Stomach (tissue), 4 donors: ENCODE results near the gene ZBTB34.

Experiments
- EP300 ChIP-seq: sonication (generic); formaldehyde crosslinking; IDR thresholded peaks from one replicate; pipeline ENCODE4 v1.6.1; 2017; ENCODE audit warnings: antibody characterized with exemption
- POLR2A ChIP-seq, 4 donors: fragments of 450-650 bp; IDR thresholded peaks; one replicate each; pipeline ENCODE4 v1.6.1; 2016; ENCODE audit warnings: antibody characterized with exemption in 4 of 4, control low read depth in 2 of 4, mild to moderate bottlenecking in 1 of 4, moderate library complexity in 1 of 4
- POLR2AphosphoS5 ChIP-seq, 3 donors: sonication (generic); formaldehyde crosslinking; IDR thresholded peaks; one replicate each; pipeline ENCODE4 v1.6.1; 2016; ENCODE audit warnings: antibody characterized with exemption in 3 of 3
- TF ChIP-seq, protein P1 (sequence below), 7 experiments: fragments of 450-650 bp in 4 of 7; fragments of 200-600 bp in 3 of 7; sonication (generic) in 3 of 7; IDR thresholded peaks; one replicate each; pipeline ENCODE4 v1.5.1; 2016 to 2019; ENCODE audit warnings: antibody characterized with exemption in 7 of 7, control low read depth in 2 of 7, mild to moderate bottlenecking in 1 of 7

DNA sequence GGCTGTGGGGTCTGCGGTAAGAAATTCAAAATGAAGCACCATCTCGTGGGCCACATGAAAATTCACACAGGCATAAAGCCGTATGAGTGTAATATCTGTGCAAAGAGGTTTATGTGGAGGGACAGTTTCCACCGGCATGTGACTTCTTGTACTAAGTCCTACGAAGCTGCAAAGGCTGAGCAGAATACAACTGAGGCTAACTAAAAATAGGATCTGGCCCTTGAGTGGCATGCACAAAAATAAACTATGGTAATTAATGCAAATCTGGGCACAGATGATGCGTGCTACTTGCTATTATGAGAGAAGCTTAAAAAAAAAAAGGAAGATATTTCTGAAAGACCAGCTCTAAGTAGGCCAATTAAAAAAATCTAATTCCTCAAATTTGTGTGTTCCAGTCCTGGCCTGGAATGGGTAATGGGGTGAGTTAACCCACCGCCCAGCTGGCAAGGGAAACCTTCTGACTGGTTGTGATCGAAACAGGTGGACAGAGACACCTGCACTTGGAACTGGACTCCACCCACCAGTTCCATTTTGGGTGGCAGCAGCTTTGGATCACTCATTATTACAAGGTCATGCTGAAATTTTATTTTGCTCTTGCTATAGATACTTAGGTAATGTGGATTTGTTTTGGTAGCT, 26.6 kb upstream of the ZBTB34 start:
- TF ChIP-seq, protein P1, sequence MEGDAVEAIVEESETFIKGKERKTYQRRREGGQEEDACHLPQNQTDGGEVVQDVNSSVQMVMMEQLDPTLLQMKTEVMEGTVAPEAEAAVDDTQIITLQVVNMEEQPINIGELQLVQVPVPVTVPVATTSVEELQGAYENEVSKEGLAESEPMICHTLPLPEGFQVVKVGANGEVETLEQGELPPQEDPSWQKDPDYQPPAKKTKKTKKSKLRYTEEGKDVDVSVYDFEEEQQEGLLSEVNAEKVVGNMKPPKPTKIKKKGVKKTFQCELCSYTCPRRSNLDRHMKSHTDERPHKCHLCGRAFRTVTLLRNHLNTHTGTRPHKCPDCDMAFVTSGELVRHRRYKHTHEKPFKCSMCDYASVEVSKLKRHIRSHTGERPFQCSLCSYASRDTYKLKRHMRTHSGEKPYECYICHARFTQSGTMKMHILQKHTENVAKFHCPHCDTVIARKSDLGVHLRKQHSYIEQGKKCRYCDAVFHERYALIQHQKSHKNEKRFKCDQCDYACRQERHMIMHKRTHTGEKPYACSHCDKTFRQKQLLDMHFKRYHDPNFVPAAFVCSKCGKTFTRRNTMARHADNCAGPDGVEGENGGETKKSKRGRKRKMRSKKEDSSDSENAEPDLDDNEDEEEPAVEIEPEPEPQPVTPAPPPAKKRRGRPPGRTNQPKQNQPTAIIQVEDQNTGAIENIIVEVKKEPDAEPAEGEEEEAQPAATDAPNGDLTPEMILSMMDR (IDR thresholded peaks at IDR 0.05) = no peak
- no peak for TF ChIP-seq POLR2AphosphoS5 (IDR thresholded peaks at IDR 0.05)
- TF ChIP-seq POLR2A (IDR thresholded peaks at IDR 0.05) = no peak
- TF ChIP-seq EP300 = no peak
